HTERT RPE-1 (cell line): Measurements from ENCODE around the gene TM4SF5.

Experiments used
- in situ Hi-C: fragments of 300-500 bp; cut with MboI; formaldehyde crosslinking; loops from 4 replicates; pipeline ENCODE4 v1.14.3; 2020; ENCODE audit warnings: low sequenced_read_pairs

TM4SF5 gene

GRCh38 chr17:4771519-4772234, at the start of gene TM4SF5:
Gene TM4SF5, plus strand, starts transcription at chr17:4771886. Its CDS starts 37 bp downstream, at chr17:4771923.
- in situ Hi-C loops, result no loop called here

- in situ Hi-C loops, result no loop called here
These were observed 48.9 kb upstream of the TM4SF5 start for GRCh38 chr17:4722678-4723240.

GRCh38 chr17:4724650-4725049, 47.0 kb upstream of the TM4SF5 start:
- in situ Hi-C loops, result no loop called here

- in situ Hi-C loops, result no loop called here
These were observed 45.9 kb upstream of the TM4SF5 start for GRCh38 chr17:4725646-4726310.

- in situ Hi-C loops, result no loop called here
These were observed 43.6 kb upstream of the TM4SF5 start for GRCh38 chr17:4728124-4728523.

GRCh38 chr17:4733073-4733531, 38.6 kb upstream of the TM4SF5 start:
- in situ Hi-C loops, result no loop called here

GRCh38 chr17:4734857-4735475, 36.7 kb upstream of the TM4SF5 start:
- in situ Hi-C loops, result no loop called here

- in situ Hi-C loops, result no loop called here
These were observed 35.6 kb upstream of the TM4SF5 start for GRCh38 chr17:4735876-4736651.

GRCh38 chr17:4738136-4739121, 33.3 kb upstream of the TM4SF5 start:
- in situ Hi-C loops, result no loop called here

- in situ Hi-C loops, result no loop called here
These were observed 32.3 kb upstream of the TM4SF5 start, which contains the start of the genes CXCL16 and ZMYND15 for GRCh38 chr17:4739122-4740024. Gene CXCL16, minus strand, starts transcription at chr17:4739928. Its CDS starts 589 bp downstream, at chr17:4739339. Gene ZMYND15, plus strand, starts transcription at chr17:4739833. Its CDS starts 716 bp downstream, at chr17:4740549.

- in situ Hi-C loops, result no loop called here
These were observed 31.7 kb upstream of the TM4SF5 start for GRCh38 chr17:4740025-4740351.

- in situ Hi-C loops, result no loop called here
These were observed 31.1 kb upstream of the TM4SF5 start for GRCh38 chr17:4740584-4740983.

GRCh38 chr17:4741544-4741943, 30.1 kb upstream of the TM4SF5 start:
- in situ Hi-C loops, result no loop called here

GRCh38 chr17:4742133-4742532, 29.6 kb upstream of the TM4SF5 start:
- in situ Hi-C loops, result no loop called here

GRCh38 chr17:4742629-4743028, 29.1 kb upstream of the TM4SF5 start:
- in situ Hi-C loops, result no loop called here

GRCh38 chr17:4743216-4743615, 28.5 kb upstream of the TM4SF5 start:
- in situ Hi-C loops, result no loop called here

- in situ Hi-C loops, result no loop called here
These were observed 27.8 kb upstream of the TM4SF5 start for GRCh38 chr17:4743898-4744297.
